ENCODE results near the gene ZNF746. TPM values are rescaled to one million over a fixed set of nuclear protein-coding genes. Genes with fewer than 3 reads are reported as not detected.
A peak's percentile ranks its signal among the peaks of the same experiment; 100 is the strongest.

ZNF746 gene
- total RNA-seq, 1 donor = 22.1 TPM

DNA sequence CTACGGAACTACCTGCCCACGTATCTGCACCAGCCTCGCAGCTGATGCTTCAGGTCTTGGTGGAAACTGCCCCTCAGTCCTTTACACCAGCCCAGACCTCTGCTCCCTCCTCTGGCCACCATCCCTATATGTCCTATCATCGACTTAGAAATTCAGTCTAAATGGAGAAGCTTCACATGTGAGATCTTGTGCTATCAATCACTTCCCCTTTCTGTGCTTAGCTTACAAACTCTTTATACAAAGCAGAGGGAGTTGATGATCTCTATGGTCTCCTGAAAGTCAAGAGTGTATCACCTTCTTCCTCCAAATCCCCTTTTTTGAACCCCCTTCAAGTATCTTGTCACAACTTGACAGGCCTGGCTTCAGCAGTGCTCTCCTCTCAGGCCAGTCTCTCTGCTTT is 67.4 kb downstream of the ZNF746 start:
- TF ChIP-seq, protein P1, sequence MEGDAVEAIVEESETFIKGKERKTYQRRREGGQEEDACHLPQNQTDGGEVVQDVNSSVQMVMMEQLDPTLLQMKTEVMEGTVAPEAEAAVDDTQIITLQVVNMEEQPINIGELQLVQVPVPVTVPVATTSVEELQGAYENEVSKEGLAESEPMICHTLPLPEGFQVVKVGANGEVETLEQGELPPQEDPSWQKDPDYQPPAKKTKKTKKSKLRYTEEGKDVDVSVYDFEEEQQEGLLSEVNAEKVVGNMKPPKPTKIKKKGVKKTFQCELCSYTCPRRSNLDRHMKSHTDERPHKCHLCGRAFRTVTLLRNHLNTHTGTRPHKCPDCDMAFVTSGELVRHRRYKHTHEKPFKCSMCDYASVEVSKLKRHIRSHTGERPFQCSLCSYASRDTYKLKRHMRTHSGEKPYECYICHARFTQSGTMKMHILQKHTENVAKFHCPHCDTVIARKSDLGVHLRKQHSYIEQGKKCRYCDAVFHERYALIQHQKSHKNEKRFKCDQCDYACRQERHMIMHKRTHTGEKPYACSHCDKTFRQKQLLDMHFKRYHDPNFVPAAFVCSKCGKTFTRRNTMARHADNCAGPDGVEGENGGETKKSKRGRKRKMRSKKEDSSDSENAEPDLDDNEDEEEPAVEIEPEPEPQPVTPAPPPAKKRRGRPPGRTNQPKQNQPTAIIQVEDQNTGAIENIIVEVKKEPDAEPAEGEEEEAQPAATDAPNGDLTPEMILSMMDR (IDR thresholded peaks at IDR 0.05; ENCODE audit: extremely low read depth, low read depth, low read length) = no peak
- no peak overlapping the region for H3K4me3 ChIP-seq (ENCODE audit: insufficient read depth, low read length)
- peak; percentile 21 for DNase-seq (ENCODE audit: insufficient read length, low spot score, missing footprints)

DNA sequence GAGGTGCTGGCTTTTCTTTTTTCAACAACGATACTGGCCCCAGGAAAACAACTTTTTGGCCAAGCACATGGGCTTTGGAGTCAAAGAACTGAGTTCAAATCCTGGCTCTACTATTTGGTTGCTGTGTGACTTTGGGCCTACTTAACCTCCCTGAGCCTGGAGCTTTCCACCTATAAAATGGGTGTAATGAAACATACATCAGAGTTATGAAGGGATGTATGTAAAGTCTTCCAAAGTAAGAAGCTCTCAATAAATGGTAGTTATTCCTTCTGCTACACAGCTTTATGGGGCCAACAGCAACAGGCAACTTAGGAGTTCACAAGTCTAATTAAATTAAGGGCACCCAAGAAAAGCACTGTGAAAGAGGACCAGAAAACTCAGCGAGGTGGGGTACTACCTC is 69.7 kb downstream of the ZNF746 start:
- no peak overlapping the region for H3K4me2 ChIP-seq (ENCODE audit: insufficient read depth, low read length)
- no peaks in the 10 kb centered on the region for H4K20me1 ChIP-seq (ENCODE audit: insufficient read depth, low read length)
- no peaks in the 10 kb centered on the region for H3K4me1 ChIP-seq (ENCODE audit: insufficient read depth, low read length)
- peaks cover 5% of the 10 kb centered on the region for H3K36me3 ChIP-seq (ENCODE audit: insufficient read depth, low read length)
- no peaks in the 10 kb centered on the region for H3K9me3 ChIP-seq (ENCODE audit: low read depth, low read length)
- no peak overlapping the region for H3K27ac ChIP-seq (ENCODE audit: low read depth, low read length)
- no peaks in the 10 kb centered on the region for H3K79me2 ChIP-seq (ENCODE audit: insufficient read depth, low read length)
- no peak overlapping the region for H3K4me3 ChIP-seq (ENCODE audit: insufficient read depth, low read length)
- TF ChIP-seq, protein P1 (IDR thresholded peaks at IDR 0.05; ENCODE audit: extremely low read depth, low read depth, low read length) = no peak
- peak; percentile 72 for DNase-seq (ENCODE audit: insufficient read length, low spot score, missing footprints)
- H3K27me3 ChIP-seq (ENCODE audit: insufficient read depth, low read length) = no peaks in the 10 kb centered on the region
- no peak overlapping the region for H2AFZ ChIP-seq (ENCODE audit: low read length)

More for the DNA sequence above, 67.4 kb downstream of the ZNF746 start:
- Histone ChIP-seq H4K20me1 (ENCODE audit: insufficient read depth, low read length) (no peaks in the 10 kb centered on the region), H3K4me2 (ENCODE audit: insufficient read depth, low read length) (no peak overlapping the region), H3K4me1 (ENCODE audit: insufficient read depth, low read length) (no peaks in the 10 kb centered on the region), H3K79me2 (ENCODE audit: insufficient read depth, low read length) (no peaks in the 10 kb centered on the region), H3K36me3 (ENCODE audit: insufficient read depth, low read length) (peaks cover 14% of the 10 kb centered on the region), H3K27me3 (ENCODE audit: insufficient read depth, low read length) (no peaks in the 10 kb centered on the region), H3K9me3 (ENCODE audit: low read depth, low read length) (no peaks in the 10 kb centered on the region), H3K27ac (ENCODE audit: low read depth, low read length) (no peak overlapping the region), H2AFZ (ENCODE audit: low read length) (no peak overlapping the region)

DNA sequence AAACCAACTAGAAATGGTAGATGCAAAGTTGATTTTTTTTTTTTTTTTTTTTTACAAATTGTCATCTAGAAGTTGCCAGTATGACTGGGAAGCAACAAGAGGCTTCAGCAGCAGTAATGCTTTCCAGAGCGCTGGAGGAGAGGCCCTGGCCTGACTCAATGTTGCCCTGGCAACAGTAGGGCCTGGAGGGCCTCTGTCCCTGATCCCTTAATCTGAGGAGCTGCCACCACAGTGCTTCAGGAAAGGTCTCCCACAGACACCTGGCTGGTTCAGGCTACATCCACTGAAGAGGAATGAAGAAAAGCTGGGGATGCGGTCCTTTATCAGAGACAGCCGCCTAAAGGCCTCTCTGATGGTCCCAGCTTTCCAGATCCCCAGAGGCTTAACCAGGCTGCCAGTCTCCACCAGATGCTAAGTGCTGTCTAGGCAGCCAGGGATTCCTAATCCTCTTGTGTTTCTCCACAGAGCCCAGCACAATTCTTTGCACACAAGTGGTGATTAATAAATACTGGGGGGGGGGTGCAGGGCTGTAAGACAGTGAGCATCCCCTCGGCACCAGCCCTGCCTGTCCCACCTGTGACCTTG is 70.4 kb downstream of the ZNF746 start:
- Histone ChIP-seq H4K20me1 (ENCODE audit: insufficient read depth, low read length) (no peaks in the 10 kb centered on the region), H3K4me1 (ENCODE audit: insufficient read depth, low read length) (no peaks in the 10 kb centered on the region), H2AFZ (ENCODE audit: low read length) (no peak overlapping the region), H3K27me3 (ENCODE audit: insufficient read depth, low read length) (no peaks in the 10 kb centered on the region), H3K27ac (ENCODE audit: low read depth, low read length) (no peak overlapping the region), H3K9me3 (ENCODE audit: low read depth, low read length) (no peaks in the 10 kb centered on the region), H3K4me3 (ENCODE audit: insufficient read depth, low read length) (no peak overlapping the region), H3K36me3 (ENCODE audit: insufficient read depth, low read length) (peaks cover 3% of the 10 kb centered on the region), H3K79me2 (ENCODE audit: insufficient read depth, low read length) (no peaks in the 10 kb centered on the region), H3K4me2 (ENCODE audit: insufficient read depth, low read length) (no peak overlapping the region)
- DNase-seq (ENCODE audit: insufficient read length, low spot score, missing footprints) = no peak
- TF ChIP-seq, protein P1 (IDR thresholded peaks at IDR 0.05; ENCODE audit: extremely low read depth, low read depth, low read length) = no peak

DNA sequence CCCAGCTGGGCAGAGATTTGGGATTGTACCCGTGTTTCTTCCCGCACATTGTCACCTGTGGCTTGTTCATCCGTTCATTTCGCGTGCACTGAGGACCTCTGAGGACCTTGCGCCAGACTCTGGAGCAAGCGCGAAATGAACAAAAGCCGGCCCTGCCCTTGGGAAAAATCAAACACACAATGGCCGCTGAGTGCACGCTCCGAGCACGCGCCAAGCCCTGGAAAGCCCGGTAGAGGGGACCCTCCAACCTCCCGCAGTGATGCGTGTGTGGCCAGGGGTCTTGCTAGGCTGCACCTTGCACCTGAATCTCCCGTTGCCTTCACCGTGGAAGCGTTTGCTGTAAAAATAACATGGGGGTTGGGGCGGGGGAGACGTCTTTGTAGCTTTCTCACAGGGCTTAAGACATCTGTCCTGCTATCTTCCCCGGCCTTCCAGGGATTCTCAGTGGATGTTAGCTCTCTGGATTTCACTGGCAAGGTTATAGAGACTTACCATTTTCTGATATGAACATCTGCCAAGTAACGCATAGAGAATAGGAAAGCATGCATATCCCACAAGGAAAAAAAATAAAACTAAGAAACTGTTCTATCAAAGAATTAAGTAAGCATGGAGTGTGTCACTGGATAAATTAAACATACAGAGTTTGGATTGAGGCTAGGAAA is 74.0 kb downstream of the ZNF746 start:
- Histone ChIP-seq H3K27ac (ENCODE audit: low read depth, low read length) (no peak overlapping the region), H3K79me2 (ENCODE audit: insufficient read depth, low read length) (no peaks in the 10 kb centered on the region), H3K27me3 (ENCODE audit: insufficient read depth, low read length) (no peaks in the 10 kb centered on the region), H2AFZ (ENCODE audit: low read length) (peak overlapping the region; percentile 89), H3K4me1 (ENCODE audit: insufficient read depth, low read length) (no peaks in the 10 kb centered on the region), H3K4me2 (ENCODE audit: insufficient read depth, low read length) (peak overlapping the region; percentile 79), H4K20me1 (ENCODE audit: insufficient read depth, low read length) (no peaks in the 10 kb centered on the region), H3K36me3 (ENCODE audit: insufficient read depth, low read length) (no peaks in the 10 kb centered on the region), H3K9me3 (ENCODE audit: low read depth, low read length) (no peaks in the 10 kb centered on the region), H3K4me3 (ENCODE audit: insufficient read depth, low read length) (peak overlapping the region; percentile 70)
- peak; percentile 69 for DNase-seq (ENCODE audit: insufficient read length, low spot score, missing footprints)
- TF ChIP-seq, protein P1 (IDR thresholded peaks at IDR 0.05; ENCODE audit: extremely low read depth, low read depth, low read length) = no peak
